ENCODE results near the gene ARID1B.

GRCh38 chr6:156775717-156776116, 1.5 kb upstream of the ARID1B start:
- TF ChIP-seq, protein P1, sequence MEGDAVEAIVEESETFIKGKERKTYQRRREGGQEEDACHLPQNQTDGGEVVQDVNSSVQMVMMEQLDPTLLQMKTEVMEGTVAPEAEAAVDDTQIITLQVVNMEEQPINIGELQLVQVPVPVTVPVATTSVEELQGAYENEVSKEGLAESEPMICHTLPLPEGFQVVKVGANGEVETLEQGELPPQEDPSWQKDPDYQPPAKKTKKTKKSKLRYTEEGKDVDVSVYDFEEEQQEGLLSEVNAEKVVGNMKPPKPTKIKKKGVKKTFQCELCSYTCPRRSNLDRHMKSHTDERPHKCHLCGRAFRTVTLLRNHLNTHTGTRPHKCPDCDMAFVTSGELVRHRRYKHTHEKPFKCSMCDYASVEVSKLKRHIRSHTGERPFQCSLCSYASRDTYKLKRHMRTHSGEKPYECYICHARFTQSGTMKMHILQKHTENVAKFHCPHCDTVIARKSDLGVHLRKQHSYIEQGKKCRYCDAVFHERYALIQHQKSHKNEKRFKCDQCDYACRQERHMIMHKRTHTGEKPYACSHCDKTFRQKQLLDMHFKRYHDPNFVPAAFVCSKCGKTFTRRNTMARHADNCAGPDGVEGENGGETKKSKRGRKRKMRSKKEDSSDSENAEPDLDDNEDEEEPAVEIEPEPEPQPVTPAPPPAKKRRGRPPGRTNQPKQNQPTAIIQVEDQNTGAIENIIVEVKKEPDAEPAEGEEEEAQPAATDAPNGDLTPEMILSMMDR (conservative IDR thresholded peaks at IDR 0.05; ENCODE audit: low read length) = no peak
- TF ChIP-seq EZH2phosphoT487 (IDR thresholded peaks at IDR 0.05; ENCODE audit: borderline replicate concordance, low read depth, low read length) = no peak

All from OCI-LY7 (cell line).